Fibroblast of lung (primary cell): ENCODE results near the gene LITAF. TPM values are rescaled to one million over a fixed set of nuclear protein-coding genes. Genes with fewer than 3 reads are reported as not detected.
A peak's percentile ranks its signal among the peaks of the same experiment; 100 is the strongest.

Experiments used
- DNase-seq, 2 donors: peaks; one replicate each; pipeline versions ENCODE4 v3.0.0 to v3.0.0-alpha.2; 2010; ENCODE audit warnings: low read depth in 2 of 2
- H2AFZ ChIP-seq: 2 replicates; pipeline ENCODE4 v1.5.1; 2012; ENCODE audit warnings: low read length, control low read depth, inconsistent platforms
- H3K27ac ChIP-seq: 2 replicates; pipeline ENCODE4 v1.5.1; 2011; ENCODE audit warnings: low read length, control low read depth; ENCODE audit not compliant: insufficient read depth
- H3K27me3 ChIP-seq: 2 replicates; pipeline ENCODE4 v1.5.1; 2011; ENCODE audit warnings: mild to moderate bottlenecking, low read length; ENCODE audit not compliant: control insufficient read depth, insufficient read depth
- H3K36me3 ChIP-seq: 2 replicates; pipeline ENCODE4 v1.5.1; 2011; ENCODE audit warnings: low read length; ENCODE audit not compliant: control insufficient read depth, insufficient read depth
- H3K4me1 ChIP-seq: 2 replicates; pipeline ENCODE4 v1.5.1; 2011; ENCODE audit warnings: low read length; ENCODE audit not compliant: control insufficient read depth, insufficient read depth; ENCODE audit errors: extremely low read depth
- H3K4me2 ChIP-seq: 2 replicates; pipeline ENCODE4 v1.5.1; 2011; ENCODE audit warnings: low read length, control low read depth; ENCODE audit not compliant: insufficient read depth; ENCODE audit errors: extremely low read depth
- H3K4me3 ChIP-seq, 4 experiments: fragments of 200-600 bp in 1 of 4; sonication (generic) in 1 of 4; replicated peaks in 1 of 4; 2 replicates each; pipeline ENCODE4 v1.5.1; 2011 to 2016; ENCODE audit warnings: low read length in 4 of 4, low read depth in 3 of 4, mild to moderate bottlenecking in 3 of 4, control low read depth in 2 of 4, inconsistent platforms in 1 of 4, mixed read lengths in 1 of 4; ENCODE audit not compliant: insufficient read depth in 1 of 4; ENCODE audit errors: control extremely low read depth in 1 of 4
- H3K79me2 ChIP-seq: 2 replicates; pipeline ENCODE4 v1.5.1; 2012; ENCODE audit warnings: mild to moderate bottlenecking, low read length, inconsistent platforms; ENCODE audit not compliant: control insufficient read depth, insufficient read depth
- H3K9ac ChIP-seq: 2 replicates; pipeline ENCODE4 v1.5.1; 2011; ENCODE audit warnings: mild to moderate bottlenecking, low read length, control low read depth; ENCODE audit not compliant: insufficient read depth
- H3K9me3 ChIP-seq: 2 replicates; pipeline ENCODE4 v1.5.1; 2012; ENCODE audit warnings: low read depth, low read length; ENCODE audit not compliant: control insufficient read depth, insufficient read depth
- H4K20me1 ChIP-seq: 2 replicates; pipeline ENCODE4 v1.5.1; 2011; ENCODE audit warnings: low read length; ENCODE audit not compliant: control insufficient read depth, insufficient read depth; ENCODE audit errors: extremely low read depth
- CTCF ChIP-seq, 2 donors: IDR thresholded peaks in 1 of 2; conservative IDR thresholded peaks in 1 of 2; 1 replicate in 1 of 2; 2 replicates in 1 of 2; pipeline ENCODE4 v1.5.1; 2011 to 2012; ENCODE audit warnings: low read length in 2 of 2, control low read depth in 1 of 2, inconsistent platforms in 1 of 2, low read depth in 1 of 2, mild to moderate bottlenecking in 1 of 2
- EZH2 ChIP-seq: IDR thresholded peaks from 2 replicates; pipeline ENCODE4 v1.5.1; 2012; ENCODE audit warnings: low read length, control low read depth, mild to moderate bottlenecking; ENCODE audit errors: missing control alignments
- polyA plus RNA-seq, 2 donors: library from polyadenylated mRNA; depleted of rRNA in 1 of 2; stranded (reverse) in 1 of 2; unstranded in 1 of 2; fragments of >200 nt; gene quantifications; 2 replicates each; pipeline ENCODE4 v1.2.1, GENCODE V29; 2011 to 2012; ENCODE audit warnings: missing spikeins in 1 of 2
- total RNA-seq: library from RNA; depleted of rRNA; stranded (reverse); fragments of >200 nt; gene quantifications from 2 replicates; pipeline ENCODE4 v1.2.1, GENCODE V29; 2014

The LITAF gene
- total and polyA plus RNA-seq, 2 donors (not counting 1 experiment from before 2014, with no cell fraction given): 79.6 to 162 TPM

DNA sequence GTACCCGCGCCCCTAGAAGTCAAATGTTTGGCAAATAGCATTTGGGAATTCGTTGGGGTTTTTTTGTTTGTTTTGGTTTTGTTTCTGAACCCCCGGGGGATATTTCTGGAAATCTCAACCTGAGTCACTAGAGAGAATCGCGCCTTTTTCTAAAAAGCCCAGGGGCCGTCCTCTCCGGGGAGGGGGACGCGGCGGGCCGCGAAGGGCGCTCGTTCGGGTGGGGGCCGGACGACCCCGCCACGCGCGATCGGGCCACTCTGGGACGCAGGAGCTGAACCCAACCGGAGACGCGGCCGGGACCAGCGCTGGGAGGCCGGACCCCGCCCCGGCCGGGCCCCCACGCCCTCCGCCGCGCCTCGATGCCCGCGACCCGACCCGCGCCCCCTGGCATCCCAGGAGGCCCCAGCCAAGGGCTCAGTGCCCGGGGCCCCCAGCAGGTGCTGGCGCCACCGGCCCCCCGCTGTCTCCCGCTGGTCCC lies 302 bp downstream of the LITAF start:
- H3K36me3 ChIP-seq: peaks cover 2% of the 10 kb centered on the region
- no peak for DNase-seq
- peak overlapping the region; percentile 100 for H3K4me2 ChIP-seq
- no peak overlapping the region for H2AFZ ChIP-seq
- H3K27me3 ChIP-seq: peaks cover 2% of the 10 kb centered on the region
- H3K4me1 ChIP-seq: peaks cover 9% of the 10 kb centered on the region
- TF ChIP-seq EZH2 (no peak), CTCF (conservative IDR thresholded peaks at IDR 0.05 in 1 of 2, IDR thresholded peaks at IDR 0.05 in 1 of 2; ENCODE audit: low read depth in 1 of 2, low read length in 2 of 2) (no peak)
- peaks cover 34% of the 10 kb centered on the region for H3K79me2 ChIP-seq
- peak overlapping the region; percentile 85 for H3K9ac ChIP-seq
- peak overlapping the region; percentile 73 to 87 (median 86) for H3K4me3 ChIP-seq
- H3K27ac ChIP-seq: peak overlapping the region; percentile 80
- no peaks in the 10 kb centered on the region for H3K9me3 ChIP-seq
- no peaks in the 10 kb centered on the region for H4K20me1 ChIP-seq

- Histone ChIP-seq H3K4me2 (peak overlapping the region; percentile 100), H3K27me3 (peaks cover 2% of the 10 kb centered on the region), H3K79me2 (peaks cover 40% of the 10 kb centered on the region), H3K4me1 (peaks cover 9% of the 10 kb centered on the region), H4K20me1 (no peaks in the 10 kb centered on the region), H2AFZ (peak overlapping the region; percentile 24), H3K4me3 (peak overlapping the region; percentile 73 to 87 (median 86)), H3K36me3 (peaks cover 2% of the 10 kb centered on the region), H3K27ac (peak overlapping the region; percentile 80), H3K9me3 (no peaks in the 10 kb centered on the region), H3K9ac (peak overlapping the region; percentile 85)
- no peak for TF ChIP-seq EZH2
- no peak for TF ChIP-seq CTCF (conservative IDR thresholded peaks at IDR 0.05 in 1 of 2, IDR thresholded peaks at IDR 0.05 in 1 of 2; ENCODE audit: low read depth in 1 of 2, low read length in 2 of 2)
- DNase-seq: peak in 1 of 2 donors; percentile 38
Observed at GRCh38 chr16:11585460-11586377, 1.0 kb downstream of the LITAF start.

DNA sequence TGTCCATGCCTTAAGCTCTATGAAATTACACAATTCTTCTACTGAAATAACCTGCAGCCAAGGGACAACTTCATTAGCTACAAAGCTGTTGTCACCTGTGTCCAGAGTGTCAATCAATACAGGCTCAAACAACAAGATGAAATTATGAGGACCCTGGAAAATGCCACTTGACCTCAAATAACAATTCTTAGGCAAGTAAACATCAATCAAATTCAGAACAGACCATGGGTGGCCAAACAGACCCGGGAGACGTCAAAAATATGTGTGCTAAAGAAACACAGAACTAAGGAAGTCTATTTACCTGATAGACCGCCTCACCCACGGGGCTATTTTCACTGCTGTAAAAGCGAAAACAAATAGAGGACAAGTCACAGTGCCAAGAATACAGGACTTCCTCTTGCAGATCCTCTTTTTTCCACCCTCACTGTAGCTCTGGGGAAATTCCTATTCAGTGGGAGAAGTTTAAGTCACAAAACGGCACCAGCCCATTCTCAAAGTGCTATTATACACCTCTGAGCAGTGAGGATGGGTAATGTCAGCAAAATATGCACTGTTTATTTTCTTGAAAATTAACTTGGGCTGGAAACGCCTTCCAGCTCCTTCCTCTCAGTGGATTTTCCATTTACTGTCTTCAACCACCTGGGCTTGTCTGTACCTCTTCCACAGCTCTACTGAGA lies 2.7 kb downstream of the LITAF start:
- Histone ChIP-seq H3K4me3 (peak overlapping the region; percentile 4 to 87 (median 18)), H3K9ac (no peak overlapping the region), H3K27me3 (peaks cover 2% of the 10 kb centered on the region), H2AFZ (no peak overlapping the region), H3K4me2 (peak overlapping the region; percentile 68), H4K20me1 (no peaks in the 10 kb centered on the region), H3K36me3 (peaks cover 2% of the 10 kb centered on the region), H3K4me1 (peaks cover 9% of the 10 kb centered on the region), H3K79me2 (peaks cover 47% of the 10 kb centered on the region), H3K9me3 (no peaks in the 10 kb centered on the region), H3K27ac (no peak overlapping the region)
- no peak for DNase-seq
- TF ChIP-seq CTCF (conservative IDR thresholded peaks at IDR 0.05 in 1 of 2, IDR thresholded peaks at IDR 0.05 in 1 of 2; ENCODE audit: low read depth in 1 of 2, low read length in 2 of 2): no peak
- no peak for TF ChIP-seq EZH2
